Thoracic aorta (tissue), 2 donors: ENCODE results near the gene PUM2. TPM values are rescaled to one million over a fixed set of nuclear protein-coding genes. Genes with fewer than 3 reads are reported as not detected.

Experiments used
- ATAC-seq: fragments of 150-250 bp; one replicate; pipeline ENCODE4 v1.8.0; 2017; ENCODE audit warnings: low read depth; ENCODE audit not compliant: insufficient number of reproducible peaks, low FRiP score
- DNase-seq: peaks from one replicate; pipeline ENCODE4 v3.0.0-alpha.2; 2020; ENCODE audit warnings: low spot score
- H3K27ac ChIP-seq, 2 donors: fragments of 200-600 bp; sonication (generic); 1 replicate in 1 of 2; 2 replicates in 1 of 2; pipeline ENCODE4 v1.5.1; 2016; ENCODE audit warnings: mild to moderate bottlenecking in 2 of 2, moderate library complexity in 2 of 2
- H3K27me3 ChIP-seq: fragments of 200-600 bp; sonication (generic); replicated peaks from 2 replicates; pipeline ENCODE4 v1.6.0; 2016; ENCODE audit warnings: mild to moderate bottlenecking; ENCODE audit not compliant: insufficient read depth
- H3K36me3 ChIP-seq: fragments of 200-600 bp; sonication (generic); one replicate; pipeline ENCODE4 v1.5.1; 2016
- H3K4me1 ChIP-seq, 2 donors: fragments of 200-600 bp; sonication (generic); 1 replicate in 1 of 2; 2 replicates in 1 of 2; pipeline versions ENCODE4 v1.5.1 to v1.6.0; 2016; ENCODE audit warnings: low read depth in 2 of 2, mild to moderate bottlenecking in 1 of 2; ENCODE audit not compliant: control insufficient read depth in 1 of 2
- H3K4me3 ChIP-seq: fragments of 200-600 bp; sonication (generic); 2 replicates; pipeline ENCODE4 v1.5.1; 2016; ENCODE audit warnings: mild to moderate bottlenecking
- H3K9me3 ChIP-seq: fragments of 200-600 bp; sonication (generic); 2 replicates; pipeline ENCODE4 v1.5.1; 2016
- total RNA-seq, 2 donors: library from RNA; depleted of rRNA; stranded (reverse); fragments of >200 nt; gene quantifications; one replicate each; pipeline versions ENCODE4 v1.1.0 to v1.2.3, GENCODE V29; 2016
- TF ChIP-seq, protein P1 (sequence below): fragments of 200-600 bp; sonication (generic); IDR thresholded peaks from one replicate; pipeline ENCODE4 v1.5.1; 2019; ENCODE audit warnings: antibody characterized with exemption

The PUM2 gene
- total RNA-seq, 2 donors from 2014 or later = 45.4 to 88.7 TPM

DNA sequence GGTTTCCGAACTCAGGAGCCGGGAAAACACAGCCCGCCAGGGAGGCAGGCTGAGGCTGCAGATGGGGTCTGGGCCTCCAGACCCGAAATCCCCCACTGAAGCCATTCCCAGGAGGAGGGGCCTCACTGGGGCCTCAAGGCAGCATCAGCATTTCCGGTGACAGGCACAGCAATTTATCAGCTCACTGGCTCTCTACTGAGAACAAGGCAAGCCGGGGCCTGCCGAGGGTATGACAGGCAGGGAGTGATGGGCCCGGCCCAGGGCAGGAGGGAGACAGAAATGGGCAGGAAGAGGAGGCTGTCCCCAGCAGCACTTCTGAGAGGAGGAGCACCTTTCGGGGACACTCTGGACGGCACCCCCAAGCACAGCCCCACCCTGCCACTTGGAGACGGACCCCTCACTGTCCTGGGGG lies 138.2 kb downstream of the PUM2 start:
- no peak for ATAC-seq
- no peaks in the 10 kb centered on the region for H3K4me1 ChIP-seq
- no peaks in the 10 kb centered on the region for H3K27me3 ChIP-seq
- no peak for DNase-seq
- TF ChIP-seq, protein P1, sequence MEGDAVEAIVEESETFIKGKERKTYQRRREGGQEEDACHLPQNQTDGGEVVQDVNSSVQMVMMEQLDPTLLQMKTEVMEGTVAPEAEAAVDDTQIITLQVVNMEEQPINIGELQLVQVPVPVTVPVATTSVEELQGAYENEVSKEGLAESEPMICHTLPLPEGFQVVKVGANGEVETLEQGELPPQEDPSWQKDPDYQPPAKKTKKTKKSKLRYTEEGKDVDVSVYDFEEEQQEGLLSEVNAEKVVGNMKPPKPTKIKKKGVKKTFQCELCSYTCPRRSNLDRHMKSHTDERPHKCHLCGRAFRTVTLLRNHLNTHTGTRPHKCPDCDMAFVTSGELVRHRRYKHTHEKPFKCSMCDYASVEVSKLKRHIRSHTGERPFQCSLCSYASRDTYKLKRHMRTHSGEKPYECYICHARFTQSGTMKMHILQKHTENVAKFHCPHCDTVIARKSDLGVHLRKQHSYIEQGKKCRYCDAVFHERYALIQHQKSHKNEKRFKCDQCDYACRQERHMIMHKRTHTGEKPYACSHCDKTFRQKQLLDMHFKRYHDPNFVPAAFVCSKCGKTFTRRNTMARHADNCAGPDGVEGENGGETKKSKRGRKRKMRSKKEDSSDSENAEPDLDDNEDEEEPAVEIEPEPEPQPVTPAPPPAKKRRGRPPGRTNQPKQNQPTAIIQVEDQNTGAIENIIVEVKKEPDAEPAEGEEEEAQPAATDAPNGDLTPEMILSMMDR = no peak
- H3K4me3 ChIP-seq = no peak overlapping the region
- H3K9me3 ChIP-seq = no peaks in the 10 kb centered on the region
- H3K36me3 ChIP-seq = no peaks in the 10 kb centered on the region
- no peak overlapping the region for H3K27ac ChIP-seq

DNA sequence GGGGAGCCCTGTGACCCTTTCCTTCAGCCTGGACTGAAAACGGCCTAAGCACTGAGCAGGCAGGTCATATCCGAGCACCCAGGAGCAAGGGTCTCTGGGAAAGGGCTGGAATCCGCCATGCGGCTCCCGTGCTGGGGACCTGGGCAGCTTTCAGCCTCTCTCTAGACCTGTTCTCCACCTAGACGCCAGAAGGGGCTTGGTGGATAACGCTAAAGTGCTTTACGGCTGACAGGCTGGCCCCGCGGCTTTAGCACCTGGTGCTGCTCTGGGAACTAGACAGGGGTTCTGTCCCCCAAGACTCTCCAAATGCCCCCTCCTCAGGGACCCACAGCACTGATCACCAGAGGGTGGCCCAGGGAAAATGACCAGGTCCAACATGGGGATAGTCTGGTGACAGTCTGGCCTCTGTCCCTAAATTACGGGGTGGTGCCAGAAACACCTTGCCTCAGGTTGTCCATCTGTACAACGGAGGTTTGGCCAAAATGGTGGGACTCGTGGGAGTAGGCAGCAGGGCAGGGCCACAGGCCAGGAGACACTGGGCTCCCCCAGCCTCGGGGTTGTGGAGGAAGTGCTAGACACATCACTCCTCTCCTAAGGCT lies 138.7 kb downstream of the PUM2 start:
- Histone ChIP-seq H3K27ac (no peak overlapping the region), H3K9me3 (no peaks in the 10 kb centered on the region), H3K4me1 (no peaks in the 10 kb centered on the region), H3K27me3 (no peaks in the 10 kb centered on the region), H3K4me3 (no peak overlapping the region), H3K36me3 (no peaks in the 10 kb centered on the region)
- DNase-seq = no peak
- no peak for ATAC-seq
- TF ChIP-seq, protein P1 = no peak

DNA sequence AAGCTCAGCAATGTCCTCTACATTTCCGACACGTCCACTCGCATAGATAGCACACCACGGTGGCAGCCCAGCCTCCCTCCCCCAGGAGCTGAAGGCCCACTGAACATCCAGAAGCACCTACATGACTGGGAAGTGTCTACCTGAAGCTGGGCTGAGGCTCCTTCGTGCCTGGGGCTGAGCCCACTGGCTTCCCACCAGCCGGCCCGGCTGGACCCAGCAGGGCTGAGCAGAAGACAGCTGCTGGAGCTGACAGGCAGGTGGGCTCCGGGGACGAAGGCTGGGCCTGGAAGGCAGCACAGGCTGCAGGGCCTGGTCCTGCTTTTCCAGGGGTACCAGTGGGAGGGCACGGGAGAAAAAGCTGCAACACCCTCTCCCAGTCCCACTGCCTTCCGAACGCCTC lies 139.2 kb downstream of the PUM2 start:
- Histone ChIP-seq H3K27ac (no peak overlapping the region), H3K4me1 (no peaks in the 10 kb centered on the region), H3K4me3 (no peak overlapping the region), H3K27me3 (no peaks in the 10 kb centered on the region), H3K36me3 (no peaks in the 10 kb centered on the region), H3K9me3 (no peaks in the 10 kb centered on the region)
- DNase-seq (no peak), ATAC-seq (no peak)
- TF ChIP-seq, protein P1 = no peak

DNA sequence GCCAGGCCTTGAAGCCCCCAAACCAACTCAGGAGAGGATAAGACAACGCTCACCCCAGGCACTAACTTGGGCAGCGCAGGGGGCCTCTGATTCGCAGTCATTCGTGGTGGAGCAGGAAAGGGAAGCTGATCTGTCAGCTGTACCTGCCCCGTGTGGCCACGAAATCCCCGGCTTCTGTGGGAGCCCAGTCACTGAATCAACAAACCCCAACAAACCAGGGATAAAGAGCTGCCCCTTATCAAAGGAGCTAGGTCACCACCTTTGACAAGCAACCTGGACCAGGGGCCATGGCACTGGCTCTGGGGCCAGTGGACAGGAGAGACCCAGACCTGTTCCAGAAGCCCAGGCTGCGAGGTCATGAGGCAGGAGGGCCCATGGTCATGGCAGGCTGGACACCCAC lies 140.2 kb downstream of the PUM2 start:
- no peak for ATAC-seq
- Histone ChIP-seq H3K4me1 (no peaks in the 10 kb centered on the region), H3K27me3 (no peaks in the 10 kb centered on the region), H3K4me3 (no peak overlapping the region), H3K36me3 (no peaks in the 10 kb centered on the region), H3K9me3 (no peaks in the 10 kb centered on the region), H3K27ac (no peak overlapping the region)
- DNase-seq = no peak
- TF ChIP-seq, protein P1 = no peak

DNA sequence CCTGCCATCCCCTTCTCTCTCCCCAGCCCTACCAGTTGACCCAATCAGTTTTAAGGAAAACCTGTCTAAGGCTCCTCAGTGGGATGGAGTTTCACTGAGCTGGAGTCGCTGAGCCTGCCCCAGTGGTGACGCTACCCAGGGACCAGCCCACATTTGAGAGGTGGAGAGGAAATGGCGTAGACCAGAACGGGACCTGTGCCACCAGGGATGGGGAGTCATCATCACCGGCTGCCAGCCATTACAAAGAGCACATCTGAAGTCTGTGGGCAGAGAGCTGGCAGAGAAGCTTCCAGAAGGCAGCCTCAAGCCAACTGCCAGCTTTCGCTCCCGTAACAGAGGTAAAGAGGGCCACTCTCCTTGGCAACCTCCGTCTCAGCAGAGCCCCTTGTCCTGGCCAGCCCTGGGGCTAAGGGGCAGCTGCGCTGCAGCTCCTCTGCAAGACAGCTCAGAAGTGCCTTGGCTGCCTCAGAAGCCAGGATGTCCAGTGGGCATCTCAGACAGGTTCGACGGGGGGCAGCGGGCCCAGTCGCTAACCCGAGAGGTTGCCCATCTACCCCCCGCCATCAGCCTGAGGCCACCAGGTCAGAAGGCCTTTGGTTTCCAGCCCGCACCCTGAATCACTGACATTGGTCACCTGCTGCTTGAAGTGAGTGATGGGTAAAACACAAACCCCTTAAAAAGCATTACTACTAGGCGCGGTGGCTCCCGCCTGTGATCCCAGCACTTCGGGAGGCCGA lies 141.1 kb downstream of the PUM2 start:
- H3K27ac ChIP-seq = no peak overlapping the region
- no peaks in the 10 kb centered on the region for H3K4me1 ChIP-seq
- no peak overlapping the region for H3K4me3 ChIP-seq
- DNase-seq = no peak
- H3K36me3 ChIP-seq = no peaks in the 10 kb centered on the region
- TF ChIP-seq, protein P1 = no peak
- no peaks in the 10 kb centered on the region for H3K27me3 ChIP-seq
- ATAC-seq = no peak
- no peaks in the 10 kb centered on the region for H3K9me3 ChIP-seq
